ENCODE results near the gene MED22.

GRCh38 chr9:133377721-133378216 is 29.8 kb upstream of the MED22 start:
- no peak for TF ChIP-seq CTCF (IDR thresholded peaks at IDR 0.05)
- no peak for TF ChIP-seq ZFX (IDR thresholded peaks at IDR 0.05; ENCODE audit: borderline replicate concordance)

All from 22Rv1 (cell line).